Measurements from ENCODE around the gene C8B. TPM values are rescaled to one million over a fixed set of nuclear protein-coding genes. Genes with fewer than 3 reads are reported as not detected.

The C8B gene
- total and polyA plus RNA-seq, 2 of the 13 experiments (the other 11 are each of a cell fraction or from before 2014, with no cell fraction given) = 8.4 to 11.3 TPM

DNA sequence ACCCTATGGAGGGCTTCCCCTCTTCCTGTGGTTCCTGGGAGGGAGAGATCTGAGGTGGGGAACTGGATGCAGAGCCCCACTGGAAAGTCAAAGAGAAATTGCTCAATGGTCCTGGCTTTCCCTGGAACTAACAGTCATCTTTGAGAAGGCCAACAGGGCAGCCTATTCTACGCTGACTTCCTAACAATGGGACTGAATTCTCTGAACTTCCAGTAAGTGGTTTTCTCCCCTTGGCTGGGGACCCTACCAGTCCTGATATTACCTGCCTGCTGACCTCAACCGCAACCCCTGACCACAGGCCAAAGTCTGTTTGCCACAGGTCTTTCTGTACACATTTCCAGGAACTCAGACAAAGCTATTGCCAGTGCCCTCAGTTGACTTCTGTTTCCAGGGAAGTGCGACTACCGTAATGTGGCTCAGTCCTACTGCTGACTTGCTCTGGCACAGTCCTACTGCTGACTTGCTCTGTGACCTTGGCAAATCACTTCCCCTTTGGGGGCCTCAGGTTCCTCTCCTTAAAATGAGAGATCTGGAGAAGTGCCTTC lies 55.3 kb downstream of the C8B start (continued):
- TF ChIP-seq ZNF20 (CRISPR knock-in tag; IDR thresholded peaks at IDR 0.05) (no peak), PLSCR1 (CRISPR knock-in tag; IDR thresholded peaks at IDR 0.05; ENCODE audit: borderline replicate concordance) (no peak), RBM22 (optimal IDR thresholded peaks at IDR 0.05; ENCODE audit: low read length) (no peak), DZIP1 (CRISPR knock-in tag; IDR thresholded peaks at IDR 0.05) (no peak), PHF8 (CRISPR knock-in tag; IDR thresholded peaks at IDR 0.05) (peak; percentile 40)
- TF ChIP-seq, protein P1, sequence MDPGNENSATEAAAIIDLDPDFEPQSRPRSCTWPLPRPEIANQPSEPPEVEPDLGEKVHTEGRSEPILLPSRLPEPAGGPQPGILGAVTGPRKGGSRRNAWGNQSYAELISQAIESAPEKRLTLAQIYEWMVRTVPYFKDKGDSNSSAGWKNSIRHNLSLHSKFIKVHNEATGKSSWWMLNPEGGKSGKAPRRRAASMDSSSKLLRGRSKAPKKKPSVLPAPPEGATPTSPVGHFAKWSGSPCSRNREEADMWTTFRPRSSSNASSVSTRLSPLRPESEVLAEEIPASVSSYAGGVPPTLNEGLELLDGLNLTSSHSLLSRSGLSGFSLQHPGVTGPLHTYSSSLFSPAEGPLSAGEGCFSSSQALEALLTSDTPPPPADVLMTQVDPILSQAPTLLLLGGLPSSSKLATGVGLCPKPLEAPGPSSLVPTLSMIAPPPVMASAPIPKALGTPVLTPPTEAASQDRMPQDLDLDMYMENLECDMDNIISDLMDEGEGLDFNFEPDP (CRISPR knock-in tag; conservative IDR thresholded peaks at IDR 0.05) = no peak
- TF ChIP-seq, protein P2, sequence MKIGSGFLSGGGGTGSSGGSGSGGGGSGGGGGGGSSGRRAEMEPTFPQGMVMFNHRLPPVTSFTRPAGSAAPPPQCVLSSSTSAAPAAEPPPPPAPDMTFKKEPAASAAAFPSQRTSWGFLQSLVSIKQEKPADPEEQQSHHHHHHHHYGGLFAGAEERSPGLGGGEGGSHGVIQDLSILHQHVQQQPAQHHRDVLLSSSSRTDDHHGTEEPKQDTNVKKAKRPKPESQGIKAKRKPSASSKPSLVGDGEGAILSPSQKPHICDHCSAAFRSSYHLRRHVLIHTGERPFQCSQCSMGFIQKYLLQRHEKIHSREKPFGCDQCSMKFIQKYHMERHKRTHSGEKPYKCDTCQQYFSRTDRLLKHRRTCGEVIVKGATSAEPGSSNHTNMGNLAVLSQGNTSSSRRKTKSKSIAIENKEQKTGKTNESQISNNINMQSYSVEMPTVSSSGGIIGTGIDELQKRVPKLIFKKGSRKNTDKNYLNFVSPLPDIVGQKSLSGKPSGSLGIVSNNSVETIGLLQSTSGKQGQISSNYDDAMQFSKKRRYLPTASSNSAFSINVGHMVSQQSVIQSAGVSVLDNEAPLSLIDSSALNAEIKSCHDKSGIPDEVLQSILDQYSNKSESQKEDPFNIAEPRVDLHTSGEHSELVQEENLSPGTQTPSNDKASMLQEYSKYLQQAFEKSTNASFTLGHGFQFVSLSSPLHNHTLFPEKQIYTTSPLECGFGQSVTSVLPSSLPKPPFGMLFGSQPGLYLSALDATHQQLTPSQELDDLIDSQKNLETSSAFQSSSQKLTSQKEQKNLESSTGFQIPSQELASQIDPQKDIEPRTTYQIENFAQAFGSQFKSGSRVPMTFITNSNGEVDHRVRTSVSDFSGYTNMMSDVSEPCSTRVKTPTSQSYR (CRISPR knock-in tag; IDR thresholded peaks at IDR 0.05; ENCODE audit: borderline replicate concordance) = peak; percentile 80; the same call in 1 of the 2 replicates
- TF ChIP-seq, protein P3, sequence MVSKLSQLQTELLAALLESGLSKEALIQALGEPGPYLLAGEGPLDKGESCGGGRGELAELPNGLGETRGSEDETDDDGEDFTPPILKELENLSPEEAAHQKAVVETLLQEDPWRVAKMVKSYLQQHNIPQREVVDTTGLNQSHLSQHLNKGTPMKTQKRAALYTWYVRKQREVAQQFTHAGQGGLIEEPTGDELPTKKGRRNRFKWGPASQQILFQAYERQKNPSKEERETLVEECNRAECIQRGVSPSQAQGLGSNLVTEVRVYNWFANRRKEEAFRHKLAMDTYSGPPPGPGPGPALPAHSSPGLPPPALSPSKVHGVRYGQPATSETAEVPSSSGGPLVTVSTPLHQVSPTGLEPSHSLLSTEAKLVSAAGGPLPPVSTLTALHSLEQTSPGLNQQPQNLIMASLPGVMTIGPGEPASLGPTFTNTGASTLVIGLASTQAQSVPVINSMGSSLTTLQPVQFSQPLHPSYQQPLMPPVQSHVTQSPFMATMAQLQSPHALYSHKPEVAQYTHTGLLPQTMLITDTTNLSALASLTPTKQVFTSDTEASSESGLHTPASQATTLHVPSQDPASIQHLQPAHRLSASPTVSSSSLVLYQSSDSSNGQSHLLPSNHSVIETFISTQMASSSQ (IDR thresholded peaks at IDR 0.05; ENCODE audit: low read depth) = peak; percentile 89
- TF ChIP-seq, protein P3 (CRISPR knock-in tag; IDR thresholded peaks at IDR 0.05; ENCODE audit: borderline replicate concordance) = peak; percentile 99

Measured in HepG2 (cell line).